IMR-90 (cell line): ENCODE data around the gene NECAB2. TPM values are rescaled to one million over a fixed set of nuclear protein-coding genes. Genes with fewer than 3 reads are reported as not detected.

Experiments used
- ATAC-seq: fragments of 200-7000 bp; cut with Tn5 transposase; 2 replicates; pipeline ENCODE4 v1.9.1; 2020; ENCODE audit warnings: low read depth, mild to moderate bottlenecking, moderate library complexity
- BruUV-seq: library from RNA; stranded (reverse); fragments of 400-500 nt; replicated peaks from 2 replicates; lab custom pipeline; 2021; lab: Mats Ljungman, UMichigan
- CTCF ChIA-PET: fragments of 300-600 bp; formaldehyde crosslinking; extraction: SDS; loops from one replicate; lab custom pipeline; 2021; ENCODE audit warnings: antibody characterized with exemption; lab: Yijun Ruan, JAX
- POLR2A ChIA-PET: fragments of 300-600 bp; sonication (Branson Sonifier 250); formaldehyde crosslinking; loops from one replicate; lab custom pipeline; 2022; ENCODE audit warnings: antibody characterized with exemption; ENCODE audit not compliant: unreplicated experiment; lab: Charles Lee
- DNase-seq: peaks from one replicate; pipeline ENCODE4 v3.0.0; 2013
- H2AFZ ChIP-seq: replicated peaks from 2 replicates; pipeline ENCODE3; 2013; ENCODE audit warnings: low read length, mild to moderate bottlenecking; ENCODE audit not compliant: poor library complexity
- H2AK5ac ChIP-seq: 2 replicates; pipeline ENCODE4 v1.6.1; 2013; ENCODE audit warnings: low read depth, low read length, inconsistent platforms
- H2AK9ac ChIP-seq: replicated peaks from 2 replicates; pipeline ENCODE3; 2013; ENCODE audit warnings: mild to moderate bottlenecking, low read depth, low read length, moderate library complexity; ENCODE audit not compliant: poor library complexity
- H2BK120ac ChIP-seq: 2 replicates; pipeline ENCODE4 v1.6.1; 2013; ENCODE audit warnings: low read depth, low read length, inconsistent platforms
- H2BK15ac ChIP-seq: 3 replicates; pipeline ENCODE4 v1.6.1; 2013; ENCODE audit warnings: low read depth, low read length, inconsistent platforms
- H2BK20ac ChIP-seq: 2 replicates; pipeline ENCODE4 v1.6.1; 2013; ENCODE audit warnings: low read depth, mild to moderate bottlenecking, inconsistent platforms, low read length, moderate library complexity
- H2BK5ac ChIP-seq: 2 replicates; pipeline ENCODE4 v1.6.1; 2013; ENCODE audit warnings: mild to moderate bottlenecking, low read depth, low read length, inconsistent platforms; ENCODE audit not compliant: poor library complexity, severe bottlenecking
- H3K14ac ChIP-seq: replicated peaks from 2 replicates; pipeline ENCODE4 v1.6.1; 2013; ENCODE audit warnings: low read depth, low read length, inconsistent platforms
- H3K18ac ChIP-seq: 2 replicates; pipeline ENCODE4 v1.6.1; 2013; ENCODE audit warnings: low read depth, low read length, control low read depth
- H3K23ac ChIP-seq: 2 replicates; pipeline ENCODE4 v1.6.1; 2013; ENCODE audit warnings: low read depth, low read length, inconsistent platforms
- H3K27ac ChIP-seq: 2 replicates; pipeline ENCODE4 v1.5.1; 2013; ENCODE audit warnings: mild to moderate bottlenecking, control low read depth, low read length; ENCODE audit not compliant: insufficient read depth
- H3K27me3 ChIP-seq: 2 replicates; pipeline ENCODE4 v1.6.1; 2013; ENCODE audit warnings: low read length; ENCODE audit not compliant: control insufficient read depth, insufficient read depth
- H3K36me3 ChIP-seq: 2 replicates; pipeline ENCODE4 v1.6.1; 2013; ENCODE audit warnings: low read length, mixed read lengths; ENCODE audit not compliant: control insufficient read depth, insufficient read depth
- H3K4ac ChIP-seq: 2 replicates; pipeline ENCODE4 v1.6.1; 2013; ENCODE audit warnings: low read depth, low read length, inconsistent platforms
- H3K4me1 ChIP-seq: 2 replicates; pipeline ENCODE4 v1.6.1; 2013; ENCODE audit warnings: low read length, mixed read lengths; ENCODE audit not compliant: control insufficient read depth, insufficient read depth
- H3K4me2 ChIP-seq: 2 replicates; pipeline ENCODE4 v1.6.1; 2013; ENCODE audit warnings: low read depth, mild to moderate bottlenecking, control low read depth, low read length, moderate library complexity
- H3K4me3 ChIP-seq: 2 replicates; pipeline ENCODE4 v1.5.1; 2013; ENCODE audit warnings: low read depth, mild to moderate bottlenecking, control low read depth, low read length, moderate library complexity; ENCODE audit not compliant: insufficient read depth
- H3K56ac ChIP-seq: 2 replicates; pipeline ENCODE4 v1.6.1; 2013; ENCODE audit warnings: low read length, inconsistent platforms; ENCODE audit not compliant: insufficient read depth; ENCODE audit errors: extremely low read depth
- H3K79me1 ChIP-seq, 2 experiments: 2 replicates each; pipeline ENCODE4 v1.6.1; 2013; ENCODE audit warnings: low read length in 2 of 2, inconsistent platforms in 1 of 2, low read depth in 1 of 2
- H3K9ac ChIP-seq: 2 replicates; pipeline ENCODE4 v1.6.1; 2013; ENCODE audit warnings: low read depth, low read length, control low read depth
- H3K9me1 ChIP-seq: 2 replicates; pipeline ENCODE4 v1.6.1; 2013; ENCODE audit warnings: low read length, inconsistent platforms; ENCODE audit not compliant: insufficient read depth
- H3K9me3 ChIP-seq: 2 replicates; pipeline ENCODE4 v1.6.1; 2013; ENCODE audit warnings: low read length; ENCODE audit not compliant: control insufficient read depth, insufficient read depth
- H4K20me1 ChIP-seq: 2 replicates; pipeline ENCODE4 v1.6.1; 2013; ENCODE audit warnings: low read length, inconsistent platforms; ENCODE audit not compliant: insufficient read depth
- H4K5ac ChIP-seq: 2 replicates; pipeline ENCODE4 v1.6.1; 2013; ENCODE audit warnings: mild to moderate bottlenecking, low read depth, low read length, control low read depth
- H4K8ac ChIP-seq, 2 experiments: 2 replicates each; pipeline ENCODE4 v1.6.1; 2013; ENCODE audit warnings: low read depth in 2 of 2, low read length in 2 of 2, control low read depth in 1 of 2, inconsistent platforms in 1 of 2
- H4K91ac ChIP-seq: 2 replicates; pipeline ENCODE4 v1.6.1; 2013; ENCODE audit warnings: low read depth, low read length, inconsistent platforms; ENCODE audit not compliant: insufficient read depth
- CEBPB ChIP-seq: IDR thresholded peaks from 2 replicates; pipeline ENCODE4 v1.6.1; 2012; ENCODE audit warnings: low read depth, low read length, improper control_type of control experiment
- FOS ChIP-seq: fragments of 150-350 bp; IDR thresholded peaks from 2 replicates; pipeline ENCODE4 v1.6.1; 2016; ENCODE audit warnings: low read depth, low read length
- MAFK ChIP-seq: IDR thresholded peaks from 2 replicates; pipeline ENCODE4 v1.6.1; 2012; ENCODE audit warnings: low read depth, low read length, improper control_type of control experiment
- MAZ ChIP-seq: IDR thresholded peaks from 2 replicates; pipeline ENCODE4 v1.6.1; 2012; ENCODE audit warnings: low read depth, mild to moderate bottlenecking, low read length, improper control_type of control experiment, moderate library complexity, borderline replicate concordance
- MXI1 ChIP-seq: IDR thresholded peaks from 2 replicates; pipeline ENCODE4 v1.6.1; 2012; ENCODE audit warnings: low read depth, mild to moderate bottlenecking, low read length, moderate library complexity, borderline replicate concordance
- NFE2L2 ChIP-seq: fragments of 150-350 bp; IDR thresholded peaks from 2 replicates; pipeline ENCODE4 v1.6.1; 2016; ENCODE audit warnings: low read depth, mild to moderate bottlenecking, low read length
- POLR2A ChIP-seq: IDR thresholded peaks from 2 replicates; pipeline ENCODE4 v1.6.1; 2012; ENCODE audit warnings: mild to moderate bottlenecking, low read depth, low read length
- RAD21 ChIP-seq: IDR thresholded peaks from 2 replicates; pipeline ENCODE4 v1.6.1; 2012; ENCODE audit warnings: low read length, improper control_type of control experiment
- RCOR1 ChIP-seq: IDR thresholded peaks from 2 replicates; pipeline ENCODE4 v1.6.1; 2012; ENCODE audit warnings: mild to moderate bottlenecking, low read length, improper control_type of control experiment; ENCODE audit not compliant: insufficient replicate concordance
- RFX5 ChIP-seq: IDR thresholded peaks from 2 replicates; pipeline ENCODE4 v1.8.0; 2012; ENCODE audit warnings: low read depth, mild to moderate bottlenecking, low read length, moderate library complexity
- SMC3 ChIP-seq: fragments of 150-350 bp; IDR thresholded peaks from 2 replicates; pipeline ENCODE4 v1.6.1; 2016; ENCODE audit warnings: low read depth, mild to moderate bottlenecking, antibody characterized with exemption, low read length, moderate library complexity
- WGBS, 2 experiments: methylation state at CpG; one replicate each; pipeline versions ENCODE4 v1.1.5 to v1.1.7; 2013; ENCODE audit warnings: missing lambda C conversion rate in 2 of 2; ENCODE audit not compliant: insufficient read length in 1 of 2; ENCODE audit errors: extremely low coverage in 2 of 2; 5-methylcytosine and 5-hydroxymethylcytosine counted together
- dilution Hi-C: fragments of 300-500 bp; cut with HindIII; formaldehyde crosslinking; loops from one replicate; pipeline ENCODE4 v1.14.3; 2018; ENCODE audit warnings: low sequenced_read_pairs; ENCODE audit not compliant: unreplicated experiment
- in situ Hi-C: fragments of 300-500 bp; cut with MboI; formaldehyde crosslinking; loops from 3 replicates; pipeline ENCODE4 v1.14.3; 2019; ENCODE audit warnings: low sequenced_read_pairs, inconsistent platforms, mixed read lengths
- intact Hi-C: fragments of 100-400 bp; cut with micrococcal nuclease; formaldehyde crosslinking; loops from 2 replicates; pipeline ENCODE4 v1.10.0; 2022
- polyA plus RNA-seq, 3 experiments: library from polyadenylated mRNA; depleted of rRNA; stranded (reverse); fragments of >200 nt; gene quantifications; 2 replicates each; pipeline ENCODE4 v1.2.3, GENCODE V29; 2012; ENCODE audit warnings: low replicate concordance in 1 of 3
- total RNA-seq: library from RNA; depleted of rRNA; stranded (reverse); fragments of >200 nt; gene quantifications from 2 replicates; pipeline ENCODE4 v1.2.3, GENCODE V29; 2012
- TF ChIP-seq, protein P1 (sequence below): fragments of 150-350 bp; IDR thresholded peaks from 2 replicates; pipeline ENCODE4 v1.6.1; 2017; ENCODE audit warnings: mild to moderate bottlenecking, antibody characterized with exemption, low read length, low read depth
- TF ChIP-seq, protein P2 (sequence below): conservative IDR thresholded peaks from 2 replicates; pipeline ENCODE4 v1.5.1; 2012; ENCODE audit warnings: mild to moderate bottlenecking, low read depth, low read length, improper control_type of control experiment
- TF ChIP-seq, protein P3 (sequence below): fragments of 150-350 bp; IDR thresholded peaks from 2 replicates; pipeline ENCODE4 v1.6.1; 2016; ENCODE audit warnings: low read depth, mild to moderate bottlenecking, low read length, moderate library complexity, borderline replicate concordance

NECAB2 gene
- total and polyA plus RNA-seq, 2 of the 4 experiments (the other 2 are of a cell fraction): 0.27 TPM; not detected in 1

GRCh38 chr16:84013787-84014569 lies 45.9 kb downstream of the NECAB2 start:
- H3K27me3 ChIP-seq: peaks cover 35% of the 10 kb centered on the region
- CTCF ChIA-PET: interaction anchor here (0.6 kb wide), 1 partner anchor 30 kb away, joined by 3 read pairs; no protein-coding TSS in a partner anchor
- H4K8ac ChIP-seq: no peak overlapping the region
- no peak overlapping the region for H2AK9ac ChIP-seq
- H4K5ac ChIP-seq: no peak overlapping the region
- no TSS peak for BruUV-seq
- ATAC-seq: peak; percentile 54
- H3K27ac ChIP-seq: no peak overlapping the region
- intact Hi-C loops (no loop called here), in situ Hi-C loops (no loop called here), dilution Hi-C loops (no loop called here)
- 18% methylated on average over 3 of the region's 14 CpGs; no CpG with 5 or more reads in 1 of the 2 experiments for WGBS, 2 experiments
- H2BK5ac ChIP-seq: no peak overlapping the region
- no peak overlapping the region for H3K4me2 ChIP-seq
- TF ChIP-seq CEBPB: no peak
- no peak for TF ChIP-seq SMC3
- TF ChIP-seq RFX5: no peak
- TF ChIP-seq NFE2L2: no peak
- TF ChIP-seq, protein P1, sequence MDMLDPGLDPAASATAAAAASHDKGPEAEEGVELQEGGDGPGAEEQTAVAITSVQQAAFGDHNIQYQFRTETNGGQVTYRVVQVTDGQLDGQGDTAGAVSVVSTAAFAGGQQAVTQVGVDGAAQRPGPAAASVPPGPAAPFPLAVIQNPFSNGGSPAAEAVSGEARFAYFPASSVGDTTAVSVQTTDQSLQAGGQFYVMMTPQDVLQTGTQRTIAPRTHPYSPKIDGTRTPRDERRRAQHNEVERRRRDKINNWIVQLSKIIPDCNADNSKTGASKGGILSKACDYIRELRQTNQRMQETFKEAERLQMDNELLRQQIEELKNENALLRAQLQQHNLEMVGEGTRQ: no peak
- no peak for TF ChIP-seq MXI1
- no peak for TF ChIP-seq FOS
- no peak for TF ChIP-seq POLR2A
- TF ChIP-seq MAFK: no peak
- TF ChIP-seq RCOR1: no peak
- TF ChIP-seq MAZ: no peak
- TF ChIP-seq, protein P2, sequence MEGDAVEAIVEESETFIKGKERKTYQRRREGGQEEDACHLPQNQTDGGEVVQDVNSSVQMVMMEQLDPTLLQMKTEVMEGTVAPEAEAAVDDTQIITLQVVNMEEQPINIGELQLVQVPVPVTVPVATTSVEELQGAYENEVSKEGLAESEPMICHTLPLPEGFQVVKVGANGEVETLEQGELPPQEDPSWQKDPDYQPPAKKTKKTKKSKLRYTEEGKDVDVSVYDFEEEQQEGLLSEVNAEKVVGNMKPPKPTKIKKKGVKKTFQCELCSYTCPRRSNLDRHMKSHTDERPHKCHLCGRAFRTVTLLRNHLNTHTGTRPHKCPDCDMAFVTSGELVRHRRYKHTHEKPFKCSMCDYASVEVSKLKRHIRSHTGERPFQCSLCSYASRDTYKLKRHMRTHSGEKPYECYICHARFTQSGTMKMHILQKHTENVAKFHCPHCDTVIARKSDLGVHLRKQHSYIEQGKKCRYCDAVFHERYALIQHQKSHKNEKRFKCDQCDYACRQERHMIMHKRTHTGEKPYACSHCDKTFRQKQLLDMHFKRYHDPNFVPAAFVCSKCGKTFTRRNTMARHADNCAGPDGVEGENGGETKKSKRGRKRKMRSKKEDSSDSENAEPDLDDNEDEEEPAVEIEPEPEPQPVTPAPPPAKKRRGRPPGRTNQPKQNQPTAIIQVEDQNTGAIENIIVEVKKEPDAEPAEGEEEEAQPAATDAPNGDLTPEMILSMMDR: no peak
- no peak for TF ChIP-seq RAD21
- TF ChIP-seq, protein P3, sequence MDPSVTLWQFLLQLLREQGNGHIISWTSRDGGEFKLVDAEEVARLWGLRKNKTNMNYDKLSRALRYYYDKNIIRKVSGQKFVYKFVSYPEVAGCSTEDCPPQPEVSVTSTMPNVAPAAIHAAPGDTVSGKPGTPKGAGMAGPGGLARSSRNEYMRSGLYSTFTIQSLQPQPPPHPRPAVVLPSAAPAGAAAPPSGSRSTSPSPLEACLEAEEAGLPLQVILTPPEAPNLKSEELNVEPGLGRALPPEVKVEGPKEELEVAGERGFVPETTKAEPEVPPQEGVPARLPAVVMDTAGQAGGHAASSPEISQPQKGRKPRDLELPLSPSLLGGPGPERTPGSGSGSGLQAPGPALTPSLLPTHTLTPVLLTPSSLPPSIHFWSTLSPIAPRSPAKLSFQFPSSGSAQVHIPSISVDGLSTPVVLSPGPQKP: no peak
- POLR2A ChIA-PET: no interaction called here
- no peak overlapping the region for H2BK120ac ChIP-seq
- H3K9me1 ChIP-seq: no peaks in the 10 kb centered on the region
- no peaks in the 10 kb centered on the region for H4K20me1 ChIP-seq
- H2BK15ac ChIP-seq: no peak overlapping the region
- no peak overlapping the region for H3K4me3 ChIP-seq
- H3K9ac ChIP-seq: no peak overlapping the region
- no peaks in the 10 kb centered on the region for H3K4me1 ChIP-seq
- H3K4ac ChIP-seq: no peak overlapping the region
- peak; percentile 2 for DNase-seq
- no peak overlapping the region for H3K14ac ChIP-seq
- H3K36me3 ChIP-seq: no peaks in the 10 kb centered on the region
- no peak overlapping the region for H3K23ac ChIP-seq
- no peak overlapping the region for H3K18ac ChIP-seq
- no peak overlapping the region for H3K56ac ChIP-seq
- H3K79me1 ChIP-seq: no peaks in the 10 kb centered on the region
- H3K9me3 ChIP-seq: peaks cover 4% of the 10 kb centered on the region
- no peak overlapping the region for H4K91ac ChIP-seq
- no peak overlapping the region for H2BK20ac ChIP-seq
- no peak overlapping the region for H2AK5ac ChIP-seq
- peak overlapping the region; percentile 33 for H2AFZ ChIP-seq
